Measurements from ENCODE around the gene ZBTB38.

ZBTB38 gene, protein sequence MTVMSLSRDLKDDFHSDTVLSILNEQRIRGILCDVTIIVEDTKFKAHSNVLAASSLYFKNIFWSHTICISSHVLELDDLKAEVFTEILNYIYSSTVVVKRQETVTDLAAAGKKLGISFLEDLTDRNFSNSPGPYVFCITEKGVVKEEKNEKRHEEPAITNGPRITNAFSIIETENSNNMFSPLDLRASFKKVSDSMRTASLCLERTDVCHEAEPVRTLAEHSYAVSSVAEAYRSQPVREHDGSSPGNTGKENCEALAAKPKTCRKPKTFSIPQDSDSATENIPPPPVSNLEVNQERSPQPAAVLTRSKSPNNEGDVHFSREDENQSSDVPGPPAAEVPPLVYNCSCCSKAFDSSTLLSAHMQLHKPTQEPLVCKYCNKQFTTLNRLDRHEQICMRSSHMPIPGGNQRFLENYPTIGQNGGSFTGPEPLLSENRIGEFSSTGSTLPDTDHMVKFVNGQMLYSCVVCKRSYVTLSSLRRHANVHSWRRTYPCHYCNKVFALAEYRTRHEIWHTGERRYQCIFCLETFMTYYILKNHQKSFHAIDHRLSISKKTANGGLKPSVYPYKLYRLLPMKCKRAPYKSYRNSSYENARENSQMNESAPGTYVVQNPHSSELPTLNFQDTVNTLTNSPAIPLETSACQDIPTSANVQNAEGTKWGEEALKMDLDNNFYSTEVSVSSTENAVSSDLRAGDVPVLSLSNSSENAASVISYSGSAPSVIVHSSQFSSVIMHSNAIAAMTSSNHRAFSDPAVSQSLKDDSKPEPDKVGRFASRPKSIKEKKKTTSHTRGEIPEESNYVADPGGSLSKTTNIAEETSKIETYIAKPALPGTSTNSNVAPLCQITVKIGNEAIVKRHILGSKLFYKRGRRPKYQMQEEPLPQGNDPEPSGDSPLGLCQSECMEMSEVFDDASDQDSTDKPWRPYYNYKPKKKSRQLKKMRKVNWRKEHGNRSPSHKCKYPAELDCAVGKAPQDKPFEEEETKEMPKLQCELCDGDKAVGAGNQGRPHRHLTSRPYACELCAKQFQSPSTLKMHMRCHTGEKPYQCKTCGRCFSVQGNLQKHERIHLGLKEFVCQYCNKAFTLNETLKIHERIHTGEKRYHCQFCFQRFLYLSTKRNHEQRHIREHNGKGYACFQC (N-terminal part only)

DNA sequence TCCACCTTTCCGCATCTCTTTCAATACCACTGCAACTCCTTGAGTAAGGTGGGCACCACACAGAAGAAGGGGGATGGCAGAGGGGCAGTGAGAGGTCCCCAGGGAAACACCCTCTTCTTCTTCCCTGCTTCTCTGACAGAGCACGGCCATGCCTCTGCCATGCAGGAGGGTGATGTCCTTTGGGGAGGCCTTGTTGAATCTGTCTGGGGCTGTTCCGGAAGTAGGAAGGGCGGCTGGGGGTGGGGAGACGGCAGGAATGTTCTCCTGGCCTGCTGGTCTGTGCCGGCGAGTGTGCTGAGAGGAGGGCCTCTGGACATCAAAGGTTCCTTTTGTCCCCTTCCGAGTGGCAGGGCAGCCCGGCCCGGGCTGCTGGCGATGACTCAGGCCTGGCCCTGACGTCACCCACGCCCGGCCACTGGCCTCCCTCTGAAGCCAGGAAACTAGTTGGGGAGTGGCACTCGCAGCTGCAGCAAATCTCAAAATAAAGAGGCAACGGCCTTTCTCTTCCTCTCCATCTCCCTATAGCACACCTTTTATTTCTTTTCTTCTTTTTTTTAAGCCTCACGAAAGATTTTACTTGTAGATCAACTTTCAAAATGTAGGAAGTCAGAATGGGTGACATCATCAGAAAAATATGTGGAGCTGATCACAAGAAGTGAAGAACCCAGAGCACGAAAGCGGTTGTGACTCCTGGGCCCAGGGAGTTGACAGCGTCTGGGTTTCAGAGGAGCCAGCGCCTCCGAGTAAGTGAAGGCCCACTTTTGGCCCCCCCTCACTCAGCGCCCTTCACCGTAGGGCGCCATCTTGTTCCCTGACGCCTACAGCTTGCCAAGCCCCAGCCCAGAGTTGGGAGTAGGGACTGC, at the start of gene ZBTB38:
Gene ZBTB38, plus strand, starts transcription at position 443 of the 863 bp plus-strand sequence. CDS start 73,885 bp downstream, outside the sequence.
- DNase-seq = no peak

DNA sequence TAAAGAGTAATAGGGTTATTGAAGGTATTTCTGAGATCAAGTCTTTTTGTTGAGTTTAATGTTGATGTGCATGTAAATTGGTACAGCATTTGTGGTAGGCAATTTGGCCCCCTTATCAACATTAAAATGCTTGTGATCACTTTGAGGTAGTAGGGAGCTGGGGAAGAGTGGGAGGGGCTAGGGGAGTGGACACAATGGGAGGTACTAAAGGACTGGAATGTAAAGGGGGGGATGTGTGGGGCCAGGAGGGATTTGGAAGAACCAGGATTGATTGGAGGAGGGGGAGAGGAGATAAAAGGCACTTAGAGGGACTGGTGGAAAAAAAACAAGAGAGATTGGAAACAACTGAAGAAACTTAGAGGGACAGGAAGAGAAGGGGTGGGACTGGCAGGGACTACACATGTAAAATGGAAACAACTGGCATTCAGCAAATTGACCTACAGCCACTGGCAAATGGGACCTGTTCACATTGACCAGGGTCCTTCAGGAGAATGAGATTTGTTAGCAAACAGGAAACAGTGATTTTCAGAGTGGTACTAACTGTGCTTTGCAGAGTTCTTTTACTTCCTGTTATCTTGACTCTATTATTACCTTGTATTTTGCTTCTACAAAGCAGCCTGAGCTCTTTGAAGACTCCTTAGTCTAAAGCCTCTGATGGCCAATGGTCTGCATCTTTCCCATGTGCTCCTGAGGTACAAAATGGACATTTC, 47.8 kb upstream of the ZBTB38 start:
- DNase-seq = no peak

DNA sequence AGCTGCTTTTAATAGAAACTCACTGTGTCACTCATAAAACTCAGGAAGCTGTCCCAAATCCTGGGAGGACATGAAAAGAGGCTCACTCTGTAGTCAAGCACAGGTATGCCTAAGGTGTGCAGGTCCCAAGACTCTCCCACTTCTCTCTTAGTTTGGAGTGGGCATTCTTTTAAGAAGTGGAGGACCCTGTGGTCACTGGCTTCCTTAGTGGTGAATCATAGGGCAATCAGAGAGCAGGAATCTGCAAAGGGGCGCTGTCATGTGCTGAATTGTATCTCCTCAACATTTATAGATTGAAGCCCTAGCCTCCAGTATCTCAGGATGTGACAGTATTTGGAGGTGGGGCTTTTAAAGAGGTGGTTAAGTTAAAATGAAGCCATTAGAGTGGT, 47.2 kb upstream of the ZBTB38 start:
- no peak for DNase-seq

DNA sequence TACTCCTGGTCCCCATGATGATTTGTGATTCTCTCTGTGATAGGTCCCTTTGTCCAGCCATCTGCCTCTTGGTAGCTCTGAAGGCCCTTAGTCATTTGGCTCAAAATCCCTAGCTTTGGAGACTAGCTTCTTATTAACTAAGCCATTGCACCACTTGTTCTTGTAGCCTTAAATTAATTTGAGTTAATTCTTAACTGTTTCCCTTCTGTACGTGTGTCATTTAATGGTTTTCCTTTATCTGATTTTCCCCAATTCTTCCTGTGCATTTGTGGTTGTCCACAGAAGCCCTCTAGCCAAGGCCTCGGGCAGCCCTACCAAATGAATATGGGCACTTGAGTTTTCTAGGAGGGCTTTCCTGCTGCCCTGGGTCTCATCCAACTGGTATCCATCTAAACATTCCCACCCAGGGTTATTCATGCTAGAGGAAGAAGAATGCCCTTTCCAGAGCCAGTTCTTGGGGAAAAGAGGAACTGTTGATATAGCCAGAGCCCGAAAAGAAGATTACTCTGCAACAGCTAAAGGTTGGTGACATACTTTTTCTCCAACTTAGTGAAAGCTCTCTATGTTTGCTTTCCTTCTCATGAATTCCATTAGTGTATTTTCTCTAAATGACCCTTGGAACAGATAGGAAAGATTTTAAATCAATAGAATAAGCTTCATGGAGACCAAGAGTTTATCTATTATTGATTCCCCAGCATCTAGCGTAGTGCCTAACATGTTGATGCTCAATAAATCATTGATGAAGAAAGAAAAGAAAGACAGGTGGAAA, 44.2 kb upstream of the ZBTB38 start:
- DNase-seq = no peak

DNA sequence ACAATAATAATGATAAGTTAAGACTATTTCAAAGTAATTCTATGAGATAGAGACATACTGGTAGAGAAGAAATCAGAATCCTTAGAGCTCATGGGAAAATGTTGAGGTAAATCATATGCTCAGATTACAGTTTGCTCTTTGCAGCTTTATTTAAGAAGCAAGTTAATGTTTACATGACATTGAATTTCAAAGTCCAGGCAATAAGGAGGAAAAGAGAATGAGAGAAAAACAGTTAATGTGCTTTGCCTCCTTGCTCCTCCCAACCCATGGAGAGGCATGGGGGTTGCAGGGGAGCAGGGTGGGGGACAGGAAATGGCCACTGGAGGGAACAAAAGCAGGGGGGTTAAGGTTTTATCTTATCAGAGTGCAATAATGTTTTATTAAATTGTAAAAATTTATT, 42.2 kb upstream of the ZBTB38 start:
- DNase-seq = no peak

DNA sequence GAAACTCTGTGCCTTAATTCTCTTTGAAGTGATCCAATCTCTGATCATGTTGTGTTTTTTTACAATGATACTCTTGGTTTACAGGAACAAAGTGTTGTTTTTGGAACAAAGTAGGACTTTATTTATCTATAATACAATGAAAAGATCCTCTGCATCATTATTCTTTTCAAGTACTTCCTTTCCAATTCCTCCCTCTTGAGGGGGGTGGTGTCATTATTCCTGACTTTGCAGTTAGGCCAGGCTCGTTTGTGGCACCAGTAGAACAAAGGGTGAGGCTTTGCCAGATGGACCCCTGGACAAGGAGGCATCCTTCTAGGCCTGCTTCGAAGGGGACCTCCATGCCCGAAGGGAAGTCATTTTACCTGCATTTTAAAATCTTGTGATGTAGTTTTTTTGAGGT, 41.7 kb upstream of the ZBTB38 start:
- no peak for DNase-seq

DNA sequence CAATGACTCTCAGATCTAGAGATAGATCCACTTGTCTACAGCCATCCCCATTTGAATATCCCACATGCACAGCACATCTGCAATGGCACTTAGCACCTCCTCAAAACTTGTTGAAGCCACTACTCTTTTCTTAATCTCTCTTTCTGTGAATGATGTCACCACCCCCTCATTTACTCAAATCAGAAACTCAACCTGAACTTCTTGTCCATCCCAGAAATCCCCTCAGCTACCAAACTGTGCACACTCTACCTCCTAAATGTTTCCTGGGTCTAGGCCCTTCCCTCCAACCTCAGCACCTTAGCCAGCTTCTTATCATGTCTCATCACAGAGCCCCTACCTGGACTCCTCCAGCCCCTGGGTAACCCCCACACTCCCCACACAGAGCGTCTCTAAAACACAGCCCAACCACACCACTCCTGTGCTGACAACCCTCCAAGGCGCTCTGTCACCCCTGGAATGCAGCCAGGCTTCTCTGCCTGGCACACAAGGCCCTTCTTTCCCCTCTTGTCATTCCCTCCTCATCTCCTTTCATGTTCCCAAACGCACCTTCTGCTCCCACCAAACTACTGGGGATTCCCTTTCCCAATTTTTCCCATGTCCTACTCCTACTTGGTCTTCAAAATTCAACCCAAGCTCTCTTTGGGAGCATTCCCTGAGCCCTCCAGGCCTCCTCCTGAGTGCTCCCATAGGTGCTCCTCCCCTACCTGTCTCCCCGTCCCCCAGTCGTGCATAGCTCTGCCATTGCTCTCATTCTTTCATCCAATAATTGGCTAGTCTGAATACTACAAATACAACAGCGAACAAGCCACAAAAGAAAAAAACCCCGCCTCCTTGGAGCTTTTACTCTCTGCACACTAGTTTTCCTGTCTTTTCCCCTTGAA, 39.8 kb upstream of the ZBTB38 start:
- no peak for DNase-seq

DNA sequence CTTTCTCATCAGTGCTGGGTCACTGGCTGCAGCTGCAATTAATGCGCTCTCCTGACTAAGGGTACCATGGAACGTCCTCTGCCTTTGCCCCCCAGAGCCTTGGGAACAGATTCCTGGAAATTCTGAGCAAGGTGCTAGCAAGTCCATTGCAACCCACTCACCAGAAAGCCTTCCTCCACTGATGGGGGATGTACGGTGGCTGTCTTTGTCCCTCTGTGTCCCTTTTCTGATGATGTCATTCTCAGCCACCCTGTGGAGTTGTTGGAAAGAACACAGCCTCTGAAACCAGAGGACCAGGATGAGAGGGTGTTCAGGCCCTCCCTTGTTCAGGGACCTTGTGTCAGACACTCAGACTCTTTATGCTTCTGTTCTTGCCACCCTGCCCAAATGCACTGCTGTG, 38.1 kb upstream of the ZBTB38 start:
- DNase-seq = no peak

DNA sequence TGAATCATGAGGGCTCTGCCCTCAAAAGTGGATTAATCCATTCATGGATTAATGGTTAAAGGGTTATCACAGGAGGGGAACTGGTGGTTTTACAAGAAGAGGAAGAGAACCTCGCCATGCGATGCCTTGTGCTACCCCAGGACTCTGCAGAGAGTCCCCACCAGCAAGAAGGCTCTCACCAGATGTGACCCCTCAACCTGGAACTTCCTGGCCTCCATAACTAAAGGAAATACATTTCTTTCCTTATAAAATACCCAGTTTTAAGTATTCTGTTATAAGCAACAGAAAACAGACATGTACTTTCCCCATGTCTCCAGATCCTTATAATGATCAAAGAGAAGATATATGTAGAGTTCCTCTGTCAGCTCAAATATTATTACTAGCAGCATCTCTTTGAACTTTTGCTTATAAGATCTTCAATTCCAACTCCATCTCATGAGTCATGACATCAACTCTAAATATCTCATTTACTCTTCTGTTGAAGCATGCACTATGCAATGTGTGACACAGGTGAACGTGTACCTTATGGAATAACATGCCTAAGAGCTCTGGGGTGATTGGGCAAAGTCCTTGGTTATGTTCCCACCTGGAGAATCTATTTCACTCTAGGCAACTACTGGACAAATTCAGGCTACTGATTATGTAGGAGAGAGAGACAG, 37.5 kb upstream of the ZBTB38 start:
- no peak for DNase-seq

DNA sequence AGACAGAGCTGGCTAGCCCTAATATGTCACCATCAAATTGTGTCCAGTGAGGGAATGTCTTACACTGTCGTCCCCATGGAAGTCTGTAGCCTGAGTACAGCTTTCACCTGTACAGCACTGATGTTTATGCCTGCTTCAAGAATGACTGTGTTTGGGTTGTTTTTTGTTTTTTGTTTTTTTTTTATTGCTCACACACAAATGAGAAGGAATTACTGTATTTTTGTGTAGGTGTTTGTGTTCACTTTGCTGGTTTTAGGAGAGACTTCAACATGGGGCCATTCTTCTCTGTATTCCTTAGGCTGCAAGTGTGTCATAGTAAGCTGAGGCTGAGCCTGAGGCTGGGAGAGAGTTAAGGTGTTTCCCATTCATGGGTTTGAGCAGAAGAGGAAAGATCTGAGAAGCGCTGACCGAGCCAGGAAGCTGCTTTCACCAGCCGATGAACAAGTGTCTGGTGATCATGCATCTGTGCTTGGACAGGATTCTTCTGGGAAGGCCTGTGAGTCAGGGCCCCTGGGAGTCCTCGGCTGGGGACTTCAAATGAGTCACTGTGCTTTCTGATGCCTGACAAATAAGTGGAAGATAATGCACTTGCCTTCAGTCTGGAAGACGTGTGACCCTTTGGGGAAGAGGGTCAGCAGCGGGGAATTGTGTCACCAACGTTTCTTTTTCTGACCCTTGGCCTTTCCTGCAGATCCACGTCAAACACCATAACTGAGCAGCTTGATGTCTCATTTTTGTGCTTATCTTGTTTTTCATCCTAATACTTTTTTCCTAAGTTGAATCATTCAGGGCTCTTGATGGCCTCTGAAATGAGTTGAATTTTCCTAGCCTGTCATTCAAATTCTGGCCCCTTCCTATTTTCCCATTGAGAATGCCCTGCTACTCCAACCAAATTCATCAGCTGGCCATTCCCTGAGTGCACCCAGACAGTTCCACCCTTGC, 36.7 kb upstream of the ZBTB38 start:
- no peak for DNase-seq

DNA sequence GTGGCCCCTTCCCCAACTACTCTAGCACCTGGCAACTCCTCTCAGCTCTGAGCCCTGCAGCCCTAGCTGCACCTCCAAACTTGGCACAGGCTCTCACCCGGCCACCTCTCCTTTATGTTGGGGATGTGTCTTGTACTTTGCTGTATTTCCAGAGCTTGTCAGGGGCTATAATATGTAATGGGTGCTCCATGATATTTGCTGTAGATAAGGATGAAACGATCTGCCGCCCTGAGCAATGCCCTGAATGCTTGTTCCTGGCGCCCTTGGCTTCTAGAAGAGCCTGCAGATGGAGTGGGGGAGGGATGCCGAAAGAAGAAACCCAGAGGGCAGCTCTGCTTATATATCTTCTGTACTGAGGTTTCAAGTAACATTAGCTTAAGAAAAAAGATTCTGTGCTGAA, 35.9 kb upstream of the ZBTB38 start:
- DNase-seq = no peak

DNA sequence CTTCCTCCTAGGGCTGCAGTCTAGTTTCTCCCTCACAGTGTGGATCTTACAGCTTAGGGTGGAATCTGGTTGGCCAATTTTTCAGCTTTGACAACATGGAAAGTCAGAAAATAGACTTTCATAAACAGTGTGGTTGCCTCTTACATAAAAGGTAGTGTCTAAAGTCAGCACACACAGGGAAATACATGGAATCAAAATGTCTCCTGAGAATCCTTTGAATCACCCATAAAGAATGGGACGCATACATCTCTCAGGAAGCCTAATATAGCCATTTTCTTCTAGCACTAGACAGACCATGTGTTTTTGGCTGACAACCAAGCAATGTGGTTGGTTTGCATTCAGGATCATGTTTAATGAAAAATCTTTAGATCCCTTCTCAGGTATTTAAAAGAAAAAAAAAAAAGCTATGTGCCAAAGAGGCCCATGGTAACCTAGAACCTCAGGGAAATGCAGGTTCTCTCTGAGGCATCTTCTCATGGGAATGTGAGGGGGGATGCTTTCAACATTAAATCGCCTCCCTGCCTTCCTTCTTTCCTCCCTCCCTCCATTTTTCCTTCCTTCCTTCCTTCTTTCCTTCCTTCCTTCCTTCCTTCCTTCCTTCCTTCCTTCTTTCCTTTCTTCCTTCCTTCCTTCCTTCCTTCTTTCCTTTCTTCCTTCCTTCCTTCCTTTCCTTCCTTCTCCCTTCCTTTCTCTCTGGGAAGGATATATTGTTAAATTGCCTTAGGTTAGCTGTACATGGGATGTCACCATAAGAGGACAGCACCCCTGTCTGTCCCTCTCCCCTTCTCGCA, 34.3 kb upstream of the ZBTB38 start:
- no peak for DNase-seq

DNA sequence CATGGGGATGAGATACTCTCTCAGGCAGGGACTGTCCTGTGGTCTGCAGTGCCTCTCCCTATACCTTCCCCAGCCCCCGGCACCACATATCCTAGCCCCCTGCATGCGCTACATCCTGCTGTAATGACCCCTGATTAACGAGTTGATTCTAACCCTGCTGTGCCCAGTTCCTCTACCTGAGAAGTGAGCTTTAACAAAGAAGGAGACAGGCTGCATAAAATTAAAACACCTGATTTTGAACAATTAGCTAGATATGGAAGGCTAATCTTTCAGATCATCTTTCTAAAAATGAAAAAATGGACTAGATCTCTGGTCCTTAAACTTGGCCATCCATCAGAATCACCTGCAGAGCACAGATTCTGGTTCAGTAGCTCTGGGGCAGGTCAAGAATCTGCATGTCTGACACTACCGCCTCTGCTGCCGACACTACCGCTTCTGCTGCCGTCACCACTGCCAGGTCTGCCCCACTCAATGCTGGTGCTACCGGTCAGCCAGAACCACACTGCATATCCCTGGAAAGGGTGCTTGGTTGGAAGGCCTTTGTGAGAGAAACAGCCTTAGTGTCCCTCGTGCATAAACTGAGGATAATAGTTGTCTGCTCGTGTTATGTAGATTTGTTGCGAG, 33.6 kb upstream of the ZBTB38 start:
- no peak for DNase-seq

DNA sequence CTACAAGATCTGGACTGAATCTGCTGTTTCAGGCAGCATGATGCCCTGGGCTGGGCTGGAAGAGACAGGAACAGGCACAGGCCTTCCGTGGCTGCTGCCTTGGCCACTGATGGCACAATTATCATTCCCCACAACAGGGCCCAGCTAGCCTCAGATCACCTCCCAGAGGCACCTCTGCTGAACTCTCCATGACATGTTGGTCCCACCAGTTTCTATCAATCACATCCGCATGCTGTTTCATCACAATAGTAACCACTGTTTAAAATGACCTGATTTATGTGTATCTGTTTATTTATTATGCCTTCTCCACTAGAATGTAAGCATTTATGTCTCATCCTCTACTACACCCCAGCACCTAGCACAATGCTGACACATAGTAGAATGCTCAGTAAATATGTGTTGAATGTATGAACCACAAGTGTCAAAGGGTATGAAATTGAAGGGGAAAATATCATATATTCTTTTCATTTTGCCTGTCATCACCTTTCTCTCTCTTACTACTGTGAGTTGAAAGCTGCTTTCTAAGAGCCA, 32.7 kb upstream of the ZBTB38 start:
- DNase-seq = no peak

DNA sequence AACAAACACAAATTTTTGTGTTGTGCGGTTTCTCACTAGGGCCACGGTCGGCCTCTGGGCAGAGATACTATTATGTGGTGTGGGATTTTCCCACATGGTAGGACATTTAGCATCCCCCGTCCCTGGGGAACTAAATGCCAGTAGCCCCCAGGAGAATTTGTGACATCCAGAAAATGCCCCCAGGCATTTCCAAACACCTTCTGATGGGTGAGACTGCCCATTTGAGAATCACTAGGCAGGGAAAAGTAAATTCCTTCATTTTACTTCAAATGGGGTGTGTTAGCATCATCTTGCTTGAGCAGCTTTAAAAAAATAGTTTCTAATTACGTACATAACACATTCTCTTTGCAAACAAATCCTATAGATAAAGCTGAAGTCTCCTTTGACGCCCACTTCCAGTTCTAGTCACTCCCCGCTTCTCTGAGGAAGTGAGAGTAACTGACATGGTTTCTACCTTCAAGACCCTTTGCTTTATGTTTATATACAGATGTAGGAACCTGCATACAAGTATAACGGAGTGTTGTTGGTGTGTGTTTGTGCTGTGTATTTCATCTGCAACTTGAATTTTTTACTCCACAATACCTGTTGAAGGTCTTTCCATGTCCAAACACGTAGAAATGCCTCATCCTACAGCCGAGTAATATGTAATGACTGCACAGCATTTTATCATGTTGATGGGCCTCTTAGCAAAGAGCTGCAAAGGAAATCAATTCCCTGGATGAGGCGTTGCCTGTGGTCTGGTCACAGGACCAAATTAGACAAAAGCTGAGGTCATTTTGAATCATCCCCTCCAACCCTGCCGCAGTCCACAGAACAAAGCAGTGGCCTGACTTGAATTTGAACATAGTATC, 31.4 kb upstream of the ZBTB38 start:
- no peak for DNase-seq

DNA sequence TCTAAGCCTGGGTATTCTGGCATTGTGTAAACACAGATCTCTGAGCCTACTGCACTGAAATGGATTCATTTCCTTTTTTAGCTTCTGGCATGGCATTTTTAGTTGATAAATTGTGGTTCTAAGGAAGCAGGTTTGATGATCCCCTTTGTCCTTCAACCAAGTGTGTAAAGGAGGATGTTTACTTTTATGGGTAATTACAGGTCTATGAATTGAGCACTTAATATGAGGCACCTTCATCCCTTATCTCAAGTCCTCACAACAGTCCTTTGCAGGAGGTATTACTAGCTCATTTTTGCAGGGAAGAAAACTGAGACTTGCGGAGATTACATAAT, 30.8 kb upstream of the ZBTB38 start:
- DNase-seq = no peak

Measured in NCI-H1694 treated with DMSO at 0.1 percent for 48 hours (cell line).